Stimulated activated CD4-positive, alpha-beta T cell treated with anti-CD3 and anti-CD28 coated beads, Interleukin-2, amount 100 ng/mL, for 48 hours (primary cell): ENCODE results near the gene CGB1.
"Not testable (repeated sequence)": the region's sequence is repeated elsewhere in the genome, so short reads cannot be mapped to it uniquely, and the experiment has no call there.

Source experiments
- DNase-seq, 2 donors: peaks; one replicate each; pipeline ENCODE4 v3.0.0-alpha.2; 2020

CGB1 gene

GRCh38 chr19:49057636-49058234 lies 21.0 kb upstream of the CGB1 start, which contains the start of gene CGB7:
CGB7 (minus strand) TSS chr19:49057749; CDS start chr19:49055375, 2,374 bp downstream.
- peak in 1 of 2 donors; percentile 31 for DNase-seq

- DNase-seq = not testable (repeated sequence)
These were observed 20.4 kb upstream of the CGB1 start for GRCh38 chr19:49056902-49057596.

GRCh38 chr19:49056101-49056901 lies 19.6 kb upstream of the CGB1 start:
- DNase-seq = peak; percentile 34 to 36

GRCh38 chr19:49050376-49051033 lies 13.8 kb upstream of the CGB1 start:
- DNase-seq = not testable (repeated sequence)

DNA sequence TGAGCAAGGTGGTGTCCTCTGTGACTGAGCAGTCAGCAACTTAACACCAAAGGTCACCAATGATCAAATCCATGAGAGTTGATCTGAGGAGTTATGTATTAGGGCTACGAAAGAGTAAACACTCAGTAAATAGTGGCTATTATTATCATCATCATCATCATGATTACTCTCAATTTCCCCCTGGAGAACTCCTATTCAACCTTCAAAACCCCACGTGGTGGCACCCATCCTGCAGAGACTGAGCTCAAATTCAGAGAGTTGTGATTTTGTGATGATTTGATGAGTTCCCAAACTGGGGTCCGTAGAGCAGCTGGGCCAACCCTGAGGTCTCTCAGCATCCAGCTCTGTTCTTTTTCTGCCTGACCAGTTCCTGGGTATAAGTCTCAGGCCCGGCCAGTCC lies 13.1 kb upstream of the CGB1 start:
- DNase-seq = not testable (repeated sequence)

DNA sequence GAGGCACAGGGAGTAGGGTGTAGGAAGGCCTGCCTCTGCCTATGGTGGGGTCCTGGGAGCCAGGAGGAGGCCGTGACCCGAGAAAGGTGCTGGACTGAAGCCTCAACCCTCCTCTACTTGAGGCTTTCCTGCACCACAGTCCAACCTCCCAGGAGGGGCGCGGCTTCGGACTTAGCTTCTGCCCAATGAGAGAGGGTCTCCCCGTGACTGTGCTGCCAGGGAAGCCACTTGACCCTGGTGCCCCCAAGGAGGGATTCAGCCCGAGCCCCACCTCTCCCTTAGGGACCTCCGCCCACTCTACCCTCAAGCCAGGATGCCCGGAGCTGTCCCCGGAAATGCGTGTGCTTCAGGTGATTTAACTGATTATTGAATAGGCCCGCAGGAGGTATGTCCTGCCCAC lies 12.3 kb upstream of the CGB1 start, which contains the start of gene CGB8:
CGB8 (minus strand) TSS at position 101 of the 400 bp plus-strand sequence. CDS start 372 bp downstream, outside the sequence.
- not testable (repeated sequence) for DNase-seq

- DNase-seq = not testable (repeated sequence)
These were observed 6.9 kb upstream of the CGB1 start, which contains the start of gene CGB5 for GRCh38 chr19:49043548-49043947. CGB5 (plus strand) TSS chr19:49043848; CDS start chr19:49044210, 362 bp downstream.

GRCh38 chr19:49042666-49043065 lies 6.0 kb upstream of the CGB1 start:
- DNase-seq = not testable (repeated sequence)

DNA sequence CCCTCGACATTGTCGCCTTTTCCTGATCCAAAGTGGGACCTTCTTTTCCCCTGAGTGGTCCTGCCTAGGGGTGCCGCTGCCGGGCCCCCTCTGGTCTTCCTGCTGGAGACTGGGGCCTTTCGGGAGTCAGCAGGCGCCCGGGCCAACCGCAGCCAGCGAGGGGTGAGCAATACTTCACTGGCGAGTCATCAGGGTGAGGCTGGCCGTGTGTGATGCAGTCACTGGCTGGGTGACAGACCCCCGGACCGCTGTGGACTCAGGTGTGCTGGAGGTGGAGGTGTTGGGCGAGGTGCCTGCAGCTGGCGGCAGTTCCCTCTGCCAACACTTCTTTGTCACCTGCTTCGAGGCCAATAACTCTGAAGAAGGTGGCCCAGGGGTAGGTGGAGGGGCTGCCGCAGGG lies 5.5 kb upstream of the CGB1 start:
- no peak for DNase-seq

DNA sequence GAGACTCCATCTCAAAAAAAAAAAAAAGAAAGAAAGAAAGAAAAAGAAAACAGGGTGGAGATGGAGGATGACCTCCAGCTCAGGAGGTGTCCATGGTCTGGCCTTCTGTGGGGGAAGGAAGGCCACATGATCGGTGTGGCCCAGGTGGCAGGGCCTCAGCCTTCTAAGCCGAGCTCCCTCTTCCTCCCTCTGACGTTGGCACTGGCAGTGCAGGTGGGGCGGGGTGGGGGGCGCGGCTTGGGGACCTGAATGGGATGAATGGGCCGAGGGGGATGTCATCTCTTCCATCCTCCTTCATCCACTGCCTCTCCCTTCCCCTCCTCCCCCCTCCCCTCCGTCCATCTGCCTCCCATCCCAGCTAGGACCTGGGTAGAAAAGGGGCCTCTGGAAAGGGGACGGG lies 3.0 kb upstream of the CGB1 start:
- not testable (repeated sequence) for DNase-seq

- DNase-seq = not testable (repeated sequence)
These were observed 2.0 kb upstream of the CGB1 start for GRCh38 chr19:49038557-49039276.

DNA sequence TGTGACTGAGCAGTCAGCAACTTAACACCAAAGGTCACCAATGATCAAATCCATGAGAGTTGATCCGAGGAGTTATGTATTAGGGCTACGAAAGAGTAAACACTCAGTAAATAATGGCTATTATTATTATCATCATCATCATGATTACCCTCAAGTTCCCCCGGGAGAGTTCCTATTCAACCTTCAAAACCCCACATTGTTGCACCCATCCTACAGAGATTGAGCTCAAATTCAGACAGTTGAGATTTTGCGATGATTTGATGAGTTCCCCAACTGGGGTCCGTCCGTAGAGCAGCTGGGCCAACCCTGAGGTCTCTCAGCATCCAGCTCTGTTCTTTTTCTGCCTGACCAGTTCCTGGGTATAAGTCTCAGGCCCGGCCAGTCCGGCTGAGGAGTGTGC lies 1.4 kb upstream of the CGB1 start:
- DNase-seq = not testable (repeated sequence)

- peak; percentile 72 to 88 for DNase-seq
These were observed 4.9 kb downstream of the CGB1 start, which contains the start of gene CGB2 for GRCh38 chr19:49031642-49032301. CGB2 (plus strand) TSS chr19:49031890; CDS start chr19:49032096, 206 bp downstream.

- DNase-seq = not testable (repeated sequence)
These were observed 6.4 kb downstream of the CGB1 start for GRCh38 chr19:49030323-49030722.

DNA sequence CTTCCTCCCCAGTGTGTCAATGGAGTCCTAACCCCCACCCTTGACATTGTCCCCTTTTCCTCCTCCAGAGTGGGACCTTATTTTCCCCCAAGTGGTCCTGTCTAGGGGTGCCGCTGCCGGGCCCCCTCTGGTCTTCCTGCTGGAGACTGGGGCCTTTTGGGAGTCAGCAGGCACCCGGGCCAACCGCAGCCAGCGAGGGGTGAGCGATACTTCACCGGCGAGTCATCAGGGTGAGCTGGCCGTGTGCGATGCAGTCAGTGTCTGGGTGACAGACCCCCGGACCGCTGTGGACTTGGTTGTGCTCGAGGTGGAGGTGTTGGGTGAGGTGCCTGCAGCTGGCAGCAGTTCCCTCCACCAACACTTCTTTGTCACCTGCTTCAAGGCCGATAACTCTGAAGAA lies 6.9 kb downstream of the CGB1 start:
- DNase-seq = not testable (repeated sequence)

DNA sequence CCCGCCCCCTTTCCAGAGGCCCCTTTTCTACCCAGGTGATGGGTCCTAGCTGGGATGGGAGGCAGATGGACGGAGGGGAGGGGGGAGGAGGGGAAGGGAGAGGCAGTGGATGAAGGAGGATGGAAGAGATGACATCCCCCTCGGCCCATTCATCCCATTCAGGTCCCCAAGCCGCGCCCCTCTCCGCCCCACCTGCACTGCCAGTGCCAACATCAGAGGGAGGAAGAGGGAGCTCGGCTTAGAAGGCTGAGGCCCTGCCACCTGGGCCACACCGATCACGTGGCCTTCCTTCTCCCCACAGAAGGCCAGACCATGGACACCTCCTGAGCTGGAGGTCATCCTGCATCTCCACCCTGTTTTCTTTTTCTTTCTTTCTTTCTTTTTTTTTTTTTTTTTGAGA lies 8.0 kb downstream of the CGB1 start:
- not testable (repeated sequence) for DNase-seq

- DNase-seq = not testable (repeated sequence)
These were observed 11.1 kb downstream of the CGB1 start for GRCh38 chr19:49025599-49025998.

DNA sequence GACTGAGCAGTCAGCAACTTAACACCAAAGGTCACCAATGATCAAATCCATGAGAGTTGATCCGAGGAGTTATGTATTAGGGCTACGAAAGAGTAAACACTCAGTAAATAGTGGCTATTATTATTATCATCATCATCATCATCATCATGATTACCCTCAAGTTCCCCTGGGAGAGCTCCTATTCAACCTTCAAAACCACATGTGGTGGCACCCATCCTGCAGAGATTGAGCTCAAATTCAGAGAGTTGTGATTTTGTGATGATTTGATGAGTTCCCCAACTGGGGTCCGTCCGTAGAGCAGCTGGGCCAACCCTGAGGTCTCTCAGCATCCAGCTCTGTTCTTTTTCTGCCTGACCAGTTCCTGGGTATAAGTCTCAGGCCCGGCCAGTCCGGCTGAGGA lies 11.6 kb downstream of the CGB1 start:
- DNase-seq = not testable (repeated sequence)

DNA sequence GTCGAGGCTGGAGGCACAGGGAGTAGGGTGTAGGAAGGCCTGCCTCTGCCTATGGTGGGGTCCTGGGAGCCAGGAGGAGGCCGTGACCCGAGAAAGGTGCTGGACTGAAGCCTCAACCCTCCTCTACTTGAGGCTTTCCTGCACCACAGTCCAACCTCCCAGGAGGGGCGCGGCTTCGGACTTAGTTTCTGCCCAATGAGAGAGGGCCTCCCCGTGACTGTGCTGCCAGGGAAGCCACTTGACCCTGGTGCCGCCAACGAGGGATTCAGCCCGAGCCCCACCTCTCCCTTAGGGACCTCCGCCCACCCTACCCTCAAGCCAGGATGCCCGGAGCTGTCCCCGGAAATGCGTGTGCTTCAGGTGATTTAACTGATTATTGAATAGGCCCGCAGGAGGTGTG lies 12.5 kb downstream of the CGB1 start, which contains the start of gene CGB3:
CGB3 (minus strand) TSS at position 101 of the 400 bp plus-strand sequence. CDS start 362 bp downstream, outside the sequence.
- DNase-seq = not testable (repeated sequence)

GRCh38 chr19:49022116-49022515 lies 14.6 kb downstream of the CGB1 start:
- no peak for DNase-seq
